HUDEP-2 (cell line): ENCODE results near the gene FLAD1.

Experiments used
- DNase-seq, 76 experiments: peaks; one replicate each; lab custom pipeline; 2025; ENCODE audit not compliant: unreplicated experiment in 76 of 76; lab: John Stamatoyannopoulos, UW

Gene FLAD1

DNA sequence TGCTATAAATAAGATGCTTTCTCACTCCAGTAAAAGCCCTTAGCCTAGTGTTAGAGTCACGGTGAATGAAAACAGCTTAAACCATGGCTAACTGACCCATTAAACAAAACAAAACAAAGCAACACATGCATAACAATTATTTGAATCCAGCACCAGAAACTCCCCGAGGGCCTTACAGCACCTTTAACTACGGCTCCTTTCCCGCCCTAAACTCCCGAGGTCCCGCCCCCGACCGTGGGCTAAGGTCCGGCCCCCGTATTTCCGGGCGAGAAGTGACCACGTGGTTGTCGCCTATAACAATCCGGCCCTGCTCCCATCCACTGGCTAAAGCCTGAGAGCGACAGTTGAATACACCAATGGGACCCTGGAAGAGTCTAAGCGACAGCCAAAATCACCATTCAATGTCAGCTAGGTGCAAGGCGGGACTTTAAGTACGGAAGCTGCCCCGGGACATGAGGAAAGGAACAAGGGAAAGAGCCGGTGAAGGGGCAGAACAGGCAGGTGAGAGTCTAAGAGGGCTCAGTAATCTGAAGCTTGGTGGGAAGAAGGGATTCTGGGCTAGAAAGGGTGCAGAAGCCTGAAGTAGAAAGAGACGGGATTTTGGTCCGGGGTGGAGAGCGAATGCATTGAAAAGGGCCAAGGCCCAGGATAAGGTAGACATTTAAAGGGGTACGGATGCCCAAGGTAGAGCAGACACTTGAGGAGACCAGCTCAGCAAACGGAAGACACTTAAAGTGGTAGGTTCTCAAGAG, at the start of gene FLAD1:
FLAD1 (plus strand) TSS at position 448 of the 752 bp plus-strand sequence. CDS start 351 bp downstream, outside the sequence.
- peak in 75 of 76 experiments; percentile 41 to 99 (median 97) for DNase-seq

DNA sequence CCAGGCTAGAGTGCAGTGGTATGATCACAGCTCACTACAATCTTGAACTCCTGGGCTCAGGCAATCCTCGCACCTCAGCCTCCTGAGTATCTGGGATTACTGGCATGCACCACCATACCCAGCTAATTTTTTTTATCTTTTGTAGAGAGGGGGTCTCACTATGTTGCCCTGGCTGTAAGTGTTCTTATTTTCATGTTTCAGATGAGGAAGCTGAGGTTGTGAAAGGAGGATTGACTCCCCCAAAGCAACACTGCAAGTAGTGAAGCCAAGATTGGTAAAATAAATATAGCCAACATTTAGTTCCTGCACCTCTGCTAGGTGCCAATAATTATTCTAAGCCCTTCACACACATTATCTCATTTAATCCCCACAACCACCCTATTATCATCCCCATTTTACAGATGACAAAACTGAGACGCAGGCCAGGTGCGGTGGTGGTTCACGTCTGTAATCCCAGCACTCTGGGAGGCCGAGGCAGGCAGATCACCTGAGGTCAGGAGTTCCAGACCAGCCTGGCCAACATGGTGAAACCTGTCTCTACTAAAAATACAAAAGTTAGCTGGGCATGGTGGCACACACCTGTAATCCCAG, 48.7 kb upstream of the FLAD1 start:
- DNase-seq = no peak

DNA sequence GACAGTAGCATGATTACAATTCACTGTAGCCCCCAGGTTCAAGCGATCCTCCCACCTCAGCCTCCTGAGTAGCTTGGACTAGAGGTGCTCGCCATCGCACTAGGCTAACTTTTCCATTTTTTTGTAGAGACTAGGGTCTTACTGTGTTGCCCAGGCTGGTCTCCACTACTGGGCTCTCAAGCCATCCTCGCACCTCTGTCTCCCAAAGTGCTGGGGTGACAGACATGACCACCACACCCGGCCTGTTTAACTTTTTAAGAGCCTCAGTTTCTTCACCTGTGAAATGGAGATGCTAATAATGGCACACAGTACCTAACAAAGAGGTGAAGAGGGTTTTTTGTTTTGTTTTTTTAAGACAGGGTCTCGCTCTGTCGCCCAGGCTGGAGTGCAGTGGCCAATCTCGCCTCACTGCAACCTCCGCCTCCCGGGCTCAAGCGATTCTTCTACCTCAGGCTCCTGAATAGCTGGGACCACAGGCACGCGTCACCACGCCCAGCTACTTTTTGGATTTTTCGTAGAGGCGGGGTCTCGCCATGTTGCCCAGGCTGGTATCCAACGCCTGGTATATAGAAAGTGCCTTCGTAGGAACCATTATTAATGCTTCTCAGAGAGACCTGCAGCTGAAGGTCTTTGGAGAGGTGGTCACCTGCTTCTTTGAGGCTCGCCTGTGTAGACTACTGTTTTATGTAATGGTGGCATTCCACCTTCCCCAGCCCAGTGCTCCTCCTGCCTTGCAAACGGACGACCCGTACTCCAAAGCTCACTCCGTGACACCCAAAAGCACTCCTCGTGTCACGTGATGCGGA, 47.2 kb upstream of the FLAD1 start:
- DNase-seq = peak in 1 of 76 experiments; percentile 20

DNA sequence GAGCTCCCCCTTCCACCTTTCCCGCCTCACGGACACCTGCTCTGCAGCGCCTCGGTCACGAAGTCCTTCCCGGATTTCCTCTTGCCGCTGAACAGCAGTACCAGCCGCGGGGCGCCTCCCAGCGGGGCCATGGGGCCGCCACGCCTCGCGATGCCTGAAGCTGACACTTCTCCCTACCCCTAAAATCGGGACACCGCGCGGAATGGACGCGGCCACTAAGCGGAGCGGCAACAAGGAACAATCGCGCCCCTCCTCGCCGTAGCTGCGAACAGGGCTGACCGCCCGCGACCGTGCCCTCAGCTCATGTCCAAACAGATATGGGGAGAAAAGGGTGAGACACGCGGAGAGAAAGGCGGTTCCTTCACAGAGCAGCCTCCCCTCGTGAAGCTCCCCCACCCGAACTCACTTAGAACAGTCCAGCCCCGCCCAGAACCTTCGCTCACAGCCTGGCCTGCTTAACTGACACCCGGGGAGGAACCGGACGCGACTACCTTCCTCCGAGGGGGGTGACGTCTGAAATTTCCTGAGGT, 46.5 kb upstream of the FLAD1 start, which contains the start of gene PMVK:
PMVK (minus strand) TSS at position 165 of the 530 bp plus-strand sequence; CDS start at position 131, 34 bp downstream.
- DNase-seq = peak in 74 of 76 experiments; percentile 61 to 98 (median 91)

DNA sequence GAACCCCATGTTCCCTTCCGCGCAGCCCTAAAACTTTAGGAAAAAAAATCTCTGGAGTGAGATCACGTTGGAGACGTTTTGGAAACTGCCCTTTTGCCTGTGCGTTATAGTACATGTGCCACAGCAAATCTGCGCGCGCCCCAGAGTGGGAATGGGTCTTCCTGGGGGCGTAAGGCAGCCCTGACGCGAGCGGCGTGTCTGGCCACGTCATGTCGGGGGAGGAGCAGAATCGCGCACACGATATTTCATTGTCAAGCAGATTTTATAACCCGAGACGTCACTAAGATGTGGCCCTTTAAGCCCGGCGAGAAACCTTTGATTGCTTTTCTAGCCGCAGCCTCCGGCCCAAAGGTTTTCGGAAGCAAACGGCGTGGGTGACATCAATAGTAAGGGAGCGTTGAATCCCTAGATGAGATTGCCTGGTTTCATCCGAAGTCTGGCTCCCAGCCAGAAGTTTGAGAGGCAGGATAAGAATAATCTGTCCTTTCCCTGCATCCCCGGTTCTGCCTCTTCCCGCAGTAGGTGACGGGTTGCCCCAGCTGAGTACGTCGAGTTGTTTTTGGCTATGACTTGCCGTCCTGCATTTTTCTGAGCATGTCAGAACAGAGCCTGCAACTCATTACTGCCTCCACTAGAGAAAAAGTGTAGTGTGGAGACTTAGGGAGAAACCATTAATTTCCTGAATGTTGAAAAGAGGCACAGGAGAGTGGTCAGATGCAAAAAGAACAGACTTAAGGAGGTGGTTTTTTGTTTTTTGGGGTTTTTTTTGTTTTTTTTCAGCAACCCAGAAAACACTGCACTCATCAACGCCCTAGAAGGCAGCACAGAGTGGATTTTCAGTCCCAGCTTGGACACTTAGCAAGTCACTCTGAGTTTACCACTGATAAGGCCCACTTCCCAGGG, 45.8 kb upstream of the FLAD1 start:
- peak in 72 of 76 experiments; percentile 43 to 97 (median 85) for DNase-seq

DNA sequence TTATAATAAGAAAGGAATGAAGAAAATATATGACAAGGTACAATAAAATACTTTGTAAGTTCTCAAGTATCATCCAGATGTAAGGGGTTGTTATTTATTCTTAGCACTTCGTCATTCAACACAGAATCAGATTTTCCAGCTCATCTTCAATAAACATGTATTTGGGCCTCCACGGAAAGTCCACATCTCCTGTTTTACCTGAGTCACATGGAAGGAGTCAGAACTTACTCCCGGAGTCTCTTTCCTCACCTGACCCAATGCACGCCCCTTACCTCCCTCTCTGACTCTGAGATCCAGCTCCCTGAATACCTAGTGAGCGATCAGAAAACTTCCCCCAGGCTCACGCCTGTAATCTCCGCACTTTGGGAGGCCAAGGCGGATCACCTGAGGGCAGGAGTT, 45.2 kb upstream of the FLAD1 start:
- DNase-seq = no peak

DNA sequence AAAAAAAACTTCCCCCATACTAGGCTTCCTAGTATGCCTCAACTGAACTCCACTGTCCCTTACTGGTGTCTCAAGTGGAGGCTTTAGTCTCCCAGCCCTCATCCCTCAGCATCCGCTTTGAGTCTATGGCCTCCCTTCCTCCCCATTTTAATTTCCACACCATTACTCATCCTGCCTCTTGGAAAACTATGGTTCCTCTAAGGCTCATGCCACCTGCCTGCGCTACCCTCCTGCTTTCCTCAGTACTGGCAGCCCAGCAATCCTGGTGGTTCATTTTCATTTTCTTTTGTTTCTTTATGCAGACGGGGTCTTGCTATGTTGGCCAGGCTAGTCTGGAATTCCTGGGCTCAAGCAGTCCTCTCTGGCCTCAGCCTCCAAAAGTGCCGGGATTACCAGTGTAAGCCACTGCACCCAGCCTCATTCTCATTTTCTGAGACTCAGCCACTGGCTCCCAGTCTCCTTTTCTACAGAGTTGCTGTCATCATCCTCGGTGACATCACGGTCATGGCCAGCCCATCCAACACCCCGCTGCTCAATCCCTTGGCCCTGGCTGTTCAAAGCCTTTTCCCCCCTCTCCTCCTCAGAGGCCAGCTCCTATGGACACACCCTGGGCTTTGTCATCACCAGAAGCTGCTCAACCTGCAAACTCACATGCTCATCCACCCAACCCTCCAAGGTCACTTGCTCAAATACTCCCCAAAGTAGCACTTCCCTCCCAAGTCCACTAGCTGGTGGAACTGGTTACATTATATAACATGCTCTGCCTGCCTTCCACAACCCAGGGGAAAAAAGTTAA, 44.3 kb upstream of the FLAD1 start:
- DNase-seq = no peak

DNA sequence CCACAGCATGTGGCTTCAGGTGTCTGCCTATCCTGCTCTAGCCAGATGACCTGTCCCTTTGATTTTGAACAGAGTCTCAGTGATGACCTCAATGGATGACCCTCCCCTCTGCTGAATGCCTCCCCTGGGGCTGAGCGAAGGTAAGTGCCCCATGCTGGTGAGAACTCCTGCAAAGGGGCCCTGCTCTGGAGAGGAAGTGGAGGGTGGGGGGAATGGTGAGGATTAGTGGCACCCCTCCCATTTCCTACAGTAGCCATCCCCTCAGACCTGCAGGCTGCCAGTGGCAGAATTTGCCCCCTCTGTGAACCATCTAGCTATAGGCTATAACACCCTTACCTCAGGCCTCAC, 43.0 kb upstream of the FLAD1 start:
- no peak for DNase-seq

DNA sequence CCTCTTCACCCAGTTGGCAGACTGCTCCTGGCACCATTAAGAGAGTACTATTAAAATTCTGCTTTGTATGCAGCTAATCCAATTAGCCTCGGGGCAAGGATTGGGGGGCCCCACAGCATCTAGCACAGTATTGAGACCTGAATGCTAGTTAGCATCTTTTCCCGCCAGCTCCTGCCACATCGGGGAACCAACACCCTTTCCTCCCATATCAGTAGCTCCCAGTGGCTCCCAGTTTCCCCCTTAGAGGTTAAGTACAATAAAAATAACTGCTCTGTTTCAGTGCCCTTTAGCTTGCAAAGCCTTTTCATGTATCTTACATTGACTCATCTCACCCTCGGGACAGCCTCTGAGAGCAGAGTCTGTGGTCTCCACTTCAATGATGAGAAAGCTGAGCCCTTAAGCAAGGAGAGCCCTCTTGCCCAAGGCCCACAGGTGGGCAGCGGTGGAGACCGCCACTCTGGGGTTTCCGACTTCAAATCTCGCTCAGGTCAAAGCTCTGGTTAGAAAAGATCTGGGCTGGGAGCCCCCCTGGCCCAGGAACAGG, 42.4 kb upstream of the FLAD1 start:
- DNase-seq = no peak

DNA sequence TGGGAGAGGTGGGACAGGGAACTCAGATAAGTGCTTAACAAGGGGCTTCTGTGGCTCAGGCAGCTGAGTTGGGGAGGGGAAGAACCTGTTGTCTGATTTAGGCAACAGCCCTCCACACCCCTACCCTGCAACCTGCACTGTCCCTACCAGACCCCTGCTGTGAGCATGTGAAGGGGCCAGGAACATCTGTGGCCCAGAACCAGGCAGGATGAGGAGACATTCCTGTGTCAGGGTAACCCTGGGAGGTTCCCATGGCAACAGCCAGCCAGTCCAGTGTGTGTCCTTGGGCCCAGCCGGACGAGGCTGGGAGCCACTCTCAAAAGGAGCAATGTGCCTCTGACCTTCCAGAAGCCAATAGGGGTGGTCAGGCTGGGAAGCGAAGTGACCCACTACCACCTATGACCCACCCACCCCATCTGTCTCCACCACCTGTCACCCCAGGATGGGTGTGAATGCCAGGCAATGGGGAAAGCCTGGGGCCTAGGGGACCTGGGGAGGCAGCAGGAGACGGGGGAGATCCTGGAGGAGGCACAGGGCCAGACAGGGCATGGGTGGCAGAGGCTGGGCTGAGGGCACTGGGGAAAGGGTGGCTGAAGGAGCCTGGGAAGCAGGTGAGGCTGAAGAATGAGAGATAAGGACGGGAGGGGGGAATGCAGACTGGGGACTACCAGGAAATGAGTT, 41.7 kb upstream of the FLAD1 start:
- DNase-seq = no peak

DNA sequence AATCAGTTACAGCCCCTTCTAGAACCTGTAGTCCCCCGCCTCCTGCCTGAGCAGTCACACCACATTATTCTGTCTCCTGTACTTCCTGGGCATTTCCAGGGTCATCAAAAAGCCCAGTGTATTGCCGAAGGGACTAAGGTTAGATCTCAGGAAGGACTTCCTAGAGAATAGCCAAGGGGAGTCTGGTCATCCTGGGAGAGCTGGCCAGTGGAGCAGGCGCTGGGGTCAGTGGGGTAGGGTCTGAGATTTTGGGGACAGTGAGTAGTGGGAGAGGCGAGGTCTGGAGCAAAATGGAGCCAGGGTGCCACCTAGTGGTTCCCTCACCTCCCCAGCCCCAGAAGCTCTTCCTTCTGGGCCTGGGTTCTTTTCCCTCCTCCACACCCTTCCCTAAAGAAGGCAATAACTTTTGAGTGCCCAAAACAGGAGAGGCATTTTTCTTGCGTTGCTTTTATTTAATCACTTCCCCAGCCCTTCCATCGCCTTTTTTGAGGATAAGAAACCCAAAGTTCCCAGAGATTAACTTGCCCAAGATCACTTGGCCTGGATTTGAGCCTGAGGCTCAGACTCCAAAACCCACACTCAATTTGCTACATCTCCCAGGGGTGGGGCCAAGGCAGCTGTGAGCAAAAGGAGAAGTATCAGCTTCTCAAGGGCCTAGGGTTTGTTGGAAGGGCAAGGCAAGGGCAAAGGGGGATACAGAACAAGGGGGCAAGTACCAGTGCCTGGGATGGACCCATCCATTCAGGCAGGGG, 39.3 kb upstream of the FLAD1 start:
- peak in 13 of 76 experiments; percentile 5 to 25 (median 12) for DNase-seq

DNA sequence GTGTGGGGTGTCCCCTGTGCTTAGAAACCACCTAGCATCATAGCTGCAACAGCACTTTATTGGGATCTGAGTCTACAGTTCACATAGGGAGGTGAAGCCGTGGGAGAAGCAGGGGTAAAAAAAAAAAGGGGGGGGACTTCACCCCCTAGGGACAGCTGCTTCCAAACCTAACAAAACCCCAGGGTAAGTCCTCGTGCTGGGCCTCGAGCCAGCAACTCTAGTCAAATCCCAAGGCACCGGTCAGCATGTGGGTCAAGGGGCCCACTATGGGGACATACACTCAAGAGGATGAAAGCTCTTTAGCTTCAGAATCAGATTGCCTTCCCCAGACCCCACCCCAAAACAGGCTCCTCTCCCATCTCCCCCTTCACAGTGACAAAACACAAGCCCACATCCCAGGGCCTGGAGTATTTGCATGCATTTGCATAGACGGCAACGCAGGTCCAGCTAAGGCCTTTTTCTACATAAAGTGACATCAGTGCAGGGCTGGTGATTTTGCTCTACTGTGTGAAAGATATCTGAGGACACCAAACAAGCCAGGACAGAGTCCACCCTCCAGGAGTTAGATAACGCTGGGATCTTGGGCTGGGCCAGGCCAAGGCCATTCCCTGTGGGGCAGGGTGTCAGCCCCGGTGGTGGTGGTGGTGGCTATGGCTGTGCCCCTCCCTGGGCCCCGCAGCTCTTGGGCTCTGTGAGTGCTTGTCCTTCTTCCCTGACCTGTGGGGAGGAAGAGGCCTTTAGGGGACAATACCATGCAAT, 38.6 kb upstream of the FLAD1 start:
- no peak for DNase-seq

DNA sequence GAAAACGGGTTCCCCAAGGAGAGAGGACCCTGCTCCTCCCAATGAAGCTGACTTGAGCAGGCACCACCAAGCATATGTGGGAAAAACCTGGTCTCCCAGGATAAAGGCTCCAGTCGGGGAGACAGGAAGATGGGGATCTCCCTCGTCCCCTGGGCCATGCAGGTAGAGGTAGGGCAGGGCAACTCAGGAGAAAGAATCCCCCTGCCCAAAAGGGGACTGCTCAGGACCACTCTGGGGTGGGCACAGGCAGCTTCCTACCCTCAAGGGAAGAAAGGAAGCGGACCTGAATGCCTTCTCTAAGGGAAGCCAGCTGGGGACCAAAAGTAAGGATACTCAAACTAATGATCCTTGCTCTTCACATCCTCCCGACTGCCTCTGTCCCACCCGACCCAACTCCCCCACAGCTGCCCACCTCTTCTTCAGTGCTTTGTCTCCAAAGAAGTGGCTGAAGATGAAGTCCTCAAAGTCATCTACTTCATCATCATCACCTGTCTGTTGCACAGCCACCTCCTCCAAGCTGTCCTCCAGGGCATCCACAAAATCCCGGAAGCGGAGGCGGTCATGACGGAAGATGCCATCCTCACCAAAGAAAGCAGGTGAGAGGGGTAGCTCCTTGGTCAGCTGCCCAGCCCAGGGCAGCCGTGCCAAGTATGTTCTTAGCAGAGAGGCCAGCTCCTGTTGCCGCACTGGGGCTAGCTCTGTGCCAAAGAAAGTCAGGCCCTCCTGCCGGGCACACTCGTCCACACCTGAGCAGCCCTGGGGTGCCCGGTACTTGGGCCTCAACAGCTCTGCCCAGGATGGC, 37.8 kb upstream of the FLAD1 start:
- no peak for DNase-seq

DNA sequence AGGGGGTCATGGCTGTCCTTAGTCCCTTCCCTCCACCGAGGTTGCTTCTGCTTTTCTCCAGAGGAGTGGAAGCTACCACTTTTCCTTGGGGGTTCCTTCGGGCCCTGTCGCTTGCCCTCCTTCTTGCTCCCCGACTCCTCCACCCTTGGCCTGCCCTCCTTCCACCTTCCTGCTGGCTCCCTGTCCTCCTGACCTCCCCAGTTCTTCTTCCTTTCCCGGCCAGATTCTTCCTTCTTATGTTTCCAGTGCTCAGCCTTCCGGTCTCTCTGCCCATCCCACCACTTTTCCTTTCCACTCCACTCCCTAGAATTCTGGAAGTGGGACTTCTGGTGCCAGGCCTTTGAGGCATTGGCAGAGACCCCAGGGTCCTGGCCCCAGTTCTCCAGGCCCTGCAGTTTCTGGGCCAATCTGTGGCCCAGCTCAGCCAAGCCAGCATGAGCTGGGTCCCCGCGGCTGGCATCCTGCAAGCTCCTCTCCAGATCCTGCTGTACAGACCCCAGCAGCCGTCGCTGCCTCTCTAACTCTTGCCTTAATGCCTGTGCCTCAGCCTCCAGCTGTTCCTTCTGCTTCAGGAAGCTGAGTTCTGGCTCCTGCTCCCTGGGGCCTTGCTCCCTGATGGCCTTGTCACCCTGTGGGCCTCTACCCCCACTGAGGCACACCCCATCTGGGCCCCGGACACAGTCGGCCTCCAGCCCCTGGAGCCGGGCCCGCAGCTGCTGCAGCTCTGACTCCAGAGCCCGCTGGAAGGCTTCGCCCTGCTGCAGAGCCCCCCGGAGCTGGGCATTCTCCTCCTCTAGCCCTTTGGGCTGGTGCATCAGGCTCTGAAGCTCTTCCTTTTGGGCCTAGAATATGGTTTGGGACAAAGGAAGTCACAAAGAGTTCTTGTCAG, 36.9 kb upstream of the FLAD1 start:
- no peak for DNase-seq

DNA sequence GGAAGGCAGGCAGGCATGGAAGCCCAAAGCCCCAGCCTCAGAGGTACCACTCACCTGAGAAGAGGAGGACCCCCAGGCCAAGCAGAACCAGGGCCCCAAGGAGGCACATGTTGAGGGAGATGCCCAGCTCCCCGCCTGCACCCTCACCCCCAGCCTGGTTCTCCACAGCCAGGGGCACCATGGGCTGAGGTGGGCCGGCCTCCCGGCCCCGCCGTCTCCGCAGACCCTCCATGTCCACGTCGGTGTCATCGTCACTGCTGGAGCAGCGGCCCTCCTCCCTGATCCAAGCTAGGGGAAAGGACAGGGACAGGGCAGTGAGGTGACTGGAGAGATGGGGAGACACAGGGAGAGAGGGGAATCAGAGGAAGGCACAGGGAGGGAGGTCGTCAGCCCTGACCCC, 35.1 kb upstream of the FLAD1 start:
- no peak for DNase-seq
